ENCODE data around the gene LPAR1. TPM values are rescaled to one million over a fixed set of nuclear protein-coding genes. Genes with fewer than 3 reads are reported as not detected.
A peak's percentile ranks its signal among the peaks of the same experiment; 100 is the strongest.

LPAR1 gene
- total RNA-seq, 1 donor from 2014 or later, result 11.5 TPM

DNA sequence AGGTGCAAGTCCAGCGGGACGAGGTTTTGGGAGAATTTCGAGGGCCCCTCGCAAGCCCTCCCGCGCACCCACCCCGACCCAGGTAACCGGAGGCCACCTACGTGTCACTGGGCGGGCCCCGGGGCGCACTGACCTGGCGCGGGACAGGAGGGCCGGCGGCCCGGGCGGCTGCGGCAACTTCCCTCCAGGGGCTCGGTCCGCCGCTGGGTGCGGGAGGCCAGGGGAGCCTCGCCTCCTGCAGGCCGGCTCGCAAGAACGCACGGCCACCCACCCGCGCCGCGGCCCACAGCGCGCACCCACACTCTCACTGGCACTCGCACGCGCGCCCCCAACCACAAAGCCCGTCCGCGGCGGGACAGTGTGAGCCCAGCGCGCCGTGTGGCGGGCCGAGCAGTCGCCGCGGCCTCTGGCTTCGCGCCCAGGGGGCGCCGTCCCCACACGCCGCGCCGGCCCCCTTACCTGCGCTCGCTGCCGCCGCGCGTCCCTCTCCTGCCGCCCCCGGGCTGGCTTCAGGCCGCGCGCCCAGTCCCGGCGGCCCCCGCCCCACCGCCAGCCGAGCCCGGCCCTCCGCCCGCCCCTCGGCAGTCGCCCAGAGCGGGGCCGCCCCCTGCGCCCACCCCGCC, 451 bp downstream of the LPAR1 start:
- peak; percentile 16 for DNase-seq (ENCODE audit: low read depth)
- Histone ChIP-seq H3K27me3 (ENCODE audit: insufficient read depth, low read length) (no peaks in the 10 kb centered on the region), H3K9me3 (ENCODE audit: insufficient read depth, low read depth, low read length) (no peaks in the 10 kb centered on the region), H4K20me1 (ENCODE audit: insufficient read depth, low read length) (peaks cover 18% of the 10 kb centered on the region), H3K4me1 (ENCODE audit: insufficient read depth, low read length) (peaks cover 12% of the 10 kb centered on the region), H3K9ac (ENCODE audit: low read length) (peak overlapping the region; percentile 85), H3K79me2 (ENCODE audit: insufficient read depth, low read length) (peaks cover 36% of the 10 kb centered on the region), H3K4me2 (ENCODE audit: low read length) (peak overlapping the region; percentile 87), H3K36me3 (ENCODE audit: insufficient read depth, low read length) (no peaks in the 10 kb centered on the region), H2AFZ (ENCODE audit: low read depth, low read length) (peak overlapping the region; percentile 78), H3K4me3 (ENCODE audit: insufficient read depth, low read depth, low read length) (peak overlapping the region; percentile 74), H3K27ac (ENCODE audit: low read depth, low read length) (peak overlapping the region; percentile 46)
- no peak for FAIRE-seq
- no peak overlapping the region for H3K27ac Mint-ChIP-seq (ENCODE audit: unreplicated experiment)
- H3K4me3 Mint-ChIP-seq (ENCODE audit: unreplicated experiment), result peak overlapping the region; percentile 84
- peaks cover 7% of the 10 kb centered on the region for H3K4me1 Mint-ChIP-seq (ENCODE audit: low read depth, unreplicated experiment)
- H3K36me3 Mint-ChIP-seq (ENCODE audit: low read depth, unreplicated experiment), result no peaks in the 10 kb centered on the region
- no peaks in the 10 kb centered on the region for H3K9me3 Mint-ChIP-seq (ENCODE audit: unreplicated experiment)
- TF ChIP-seq, protein P1, sequence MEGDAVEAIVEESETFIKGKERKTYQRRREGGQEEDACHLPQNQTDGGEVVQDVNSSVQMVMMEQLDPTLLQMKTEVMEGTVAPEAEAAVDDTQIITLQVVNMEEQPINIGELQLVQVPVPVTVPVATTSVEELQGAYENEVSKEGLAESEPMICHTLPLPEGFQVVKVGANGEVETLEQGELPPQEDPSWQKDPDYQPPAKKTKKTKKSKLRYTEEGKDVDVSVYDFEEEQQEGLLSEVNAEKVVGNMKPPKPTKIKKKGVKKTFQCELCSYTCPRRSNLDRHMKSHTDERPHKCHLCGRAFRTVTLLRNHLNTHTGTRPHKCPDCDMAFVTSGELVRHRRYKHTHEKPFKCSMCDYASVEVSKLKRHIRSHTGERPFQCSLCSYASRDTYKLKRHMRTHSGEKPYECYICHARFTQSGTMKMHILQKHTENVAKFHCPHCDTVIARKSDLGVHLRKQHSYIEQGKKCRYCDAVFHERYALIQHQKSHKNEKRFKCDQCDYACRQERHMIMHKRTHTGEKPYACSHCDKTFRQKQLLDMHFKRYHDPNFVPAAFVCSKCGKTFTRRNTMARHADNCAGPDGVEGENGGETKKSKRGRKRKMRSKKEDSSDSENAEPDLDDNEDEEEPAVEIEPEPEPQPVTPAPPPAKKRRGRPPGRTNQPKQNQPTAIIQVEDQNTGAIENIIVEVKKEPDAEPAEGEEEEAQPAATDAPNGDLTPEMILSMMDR (IDR thresholded peaks at IDR 0.05; ENCODE audit: insufficient read depth, low read depth, low read length), result no peak
- TF ChIP-seq EZH2 (IDR thresholded peaks at IDR 0.05; ENCODE audit: insufficient read depth, low read length), result no peak
- no peaks in the 10 kb centered on the region for H3K27me3 Mint-ChIP-seq (ENCODE audit: low read depth, unreplicated experiment)

DNA sequence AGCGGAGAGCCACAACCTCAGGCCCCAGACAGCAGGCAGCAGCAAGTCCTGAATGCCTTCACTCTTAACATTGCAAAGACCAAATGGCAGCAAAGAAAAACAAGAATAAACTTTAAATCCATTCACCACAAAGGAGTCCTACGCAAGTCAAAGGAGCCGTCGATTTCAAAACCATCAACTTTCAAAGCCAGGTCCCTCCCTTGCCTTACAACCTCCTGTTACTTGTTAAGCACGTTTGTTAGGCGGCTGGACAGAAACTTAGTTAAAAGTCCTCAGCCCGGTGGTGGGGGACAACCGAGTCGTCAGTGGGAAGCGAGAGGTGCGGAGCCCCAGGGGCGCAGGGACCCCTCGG, 938 bp downstream of the LPAR1 start:
- Histone ChIP-seq H2AFZ (ENCODE audit: low read depth, low read length) (peak overlapping the region; percentile 78), H3K36me3 (ENCODE audit: insufficient read depth, low read length) (no peaks in the 10 kb centered on the region), H3K9ac (ENCODE audit: low read length) (peak overlapping the region; percentile 85), H3K4me1 (ENCODE audit: insufficient read depth, low read length) (peaks cover 12% of the 10 kb centered on the region), H4K20me1 (ENCODE audit: insufficient read depth, low read length) (peaks cover 18% of the 10 kb centered on the region), H3K27me3 (ENCODE audit: insufficient read depth, low read length) (no peaks in the 10 kb centered on the region), H3K4me2 (ENCODE audit: low read length) (peak overlapping the region; percentile 87), H3K27ac (ENCODE audit: low read depth, low read length) (peak overlapping the region; percentile 46), H3K4me3 (ENCODE audit: insufficient read depth, low read depth, low read length) (peak overlapping the region; percentile 74), H3K79me2 (ENCODE audit: insufficient read depth, low read length) (peaks cover 37% of the 10 kb centered on the region), H3K9me3 (ENCODE audit: insufficient read depth, low read depth, low read length) (no peaks in the 10 kb centered on the region)
- DNase-seq (ENCODE audit: low read depth) (peak; percentile 30), FAIRE-seq (no peak)
- peaks cover 7% of the 10 kb centered on the region for H3K4me1 Mint-ChIP-seq (ENCODE audit: low read depth, unreplicated experiment)
- H3K9me3 Mint-ChIP-seq (ENCODE audit: unreplicated experiment), result no peaks in the 10 kb centered on the region
- H3K27ac Mint-ChIP-seq (ENCODE audit: unreplicated experiment), result peak overlapping the region; percentile 5
- TF ChIP-seq EZH2 (IDR thresholded peaks at IDR 0.05; ENCODE audit: insufficient read depth, low read length), result no peak
- TF ChIP-seq, protein P1 (IDR thresholded peaks at IDR 0.05; ENCODE audit: insufficient read depth, low read depth, low read length), result no peak
- H3K27me3 Mint-ChIP-seq (ENCODE audit: low read depth, unreplicated experiment), result no peaks in the 10 kb centered on the region
- peak overlapping the region; percentile 84 for H3K4me3 Mint-ChIP-seq (ENCODE audit: unreplicated experiment)
- no peaks in the 10 kb centered on the region for H3K36me3 Mint-ChIP-seq (ENCODE audit: low read depth, unreplicated experiment)

DNA sequence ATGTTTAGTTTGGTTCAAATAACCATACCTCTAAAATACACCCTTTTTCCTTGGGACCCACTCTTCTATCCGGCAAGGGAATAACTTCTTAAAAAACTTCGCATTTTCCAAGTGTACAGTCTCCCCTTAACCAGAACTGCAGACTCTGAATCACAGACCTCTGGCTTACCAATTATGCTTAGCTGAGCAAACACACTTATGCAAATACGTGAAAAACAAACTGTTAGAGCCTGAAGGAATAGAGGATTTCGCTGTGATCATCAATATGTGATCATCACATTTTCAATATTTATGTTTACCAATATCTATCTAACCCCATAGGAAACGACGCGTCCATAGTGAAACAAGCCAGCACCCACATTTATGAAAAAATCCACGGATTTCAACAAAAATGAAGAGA, 1.3 kb downstream of the LPAR1 start:
- H3K27me3 Mint-ChIP-seq (ENCODE audit: low read depth, unreplicated experiment), result no peaks in the 10 kb centered on the region
- FAIRE-seq (no peak), DNase-seq (ENCODE audit: low read depth) (peak; percentile 33)
- peaks cover 18% of the 10 kb centered on the region for H4K20me1 ChIP-seq (ENCODE audit: insufficient read depth, low read length)
- peak overlapping the region; percentile 78 for H2AFZ ChIP-seq (ENCODE audit: low read depth, low read length)
- peaks cover 12% of the 10 kb centered on the region for H3K4me1 ChIP-seq (ENCODE audit: insufficient read depth, low read length)
- peak overlapping the region; percentile 5 for H3K27ac Mint-ChIP-seq (ENCODE audit: unreplicated experiment)
- peak overlapping the region; percentile 84 for H3K4me3 Mint-ChIP-seq (ENCODE audit: unreplicated experiment)
- H3K9me3 Mint-ChIP-seq (ENCODE audit: unreplicated experiment), result no peaks in the 10 kb centered on the region
- no peaks in the 10 kb centered on the region for H3K36me3 Mint-ChIP-seq (ENCODE audit: low read depth, unreplicated experiment)
- peak overlapping the region; percentile 46 for H3K27ac ChIP-seq (ENCODE audit: low read depth, low read length)
- H3K36me3 ChIP-seq (ENCODE audit: insufficient read depth, low read length), result no peaks in the 10 kb centered on the region
- no peaks in the 10 kb centered on the region for H3K27me3 ChIP-seq (ENCODE audit: insufficient read depth, low read length)
- H3K4me3 ChIP-seq (ENCODE audit: insufficient read depth, low read depth, low read length), result peak overlapping the region; percentile 74
- H3K9ac ChIP-seq (ENCODE audit: low read length), result peak overlapping the region; percentile 85
- TF ChIP-seq, protein P1 (IDR thresholded peaks at IDR 0.05; ENCODE audit: insufficient read depth, low read depth, low read length), result no peak
- TF ChIP-seq EZH2 (IDR thresholded peaks at IDR 0.05; ENCODE audit: insufficient read depth, low read length), result no peak
- H3K4me1 Mint-ChIP-seq (ENCODE audit: low read depth, unreplicated experiment), result peaks cover 7% of the 10 kb centered on the region
- H3K4me2 ChIP-seq (ENCODE audit: low read length), result peak overlapping the region; percentile 87
- H3K9me3 ChIP-seq (ENCODE audit: insufficient read depth, low read depth, low read length), result no peaks in the 10 kb centered on the region
- H3K79me2 ChIP-seq (ENCODE audit: insufficient read depth, low read length), result peaks cover 40% of the 10 kb centered on the region

Measured in astrocyte (in vitro differentiated cells and primary cell).